HG03175 (cell line): Measurements from ENCODE around the gene IGFBP5.

Experiments used
- ATAC-seq: cut with Tn5 transposase; IDR thresholded peaks from one replicate; pipeline ENCODE4 v1.9.1; 2021; ENCODE audit warnings: mild to moderate bottlenecking, moderate library complexity; ENCODE audit not compliant: unreplicated experiment

The IGFBP5 gene

GRCh38 chr2:216650626-216651257 lies 44.6 kb downstream of the IGFBP5 start:
- ATAC-seq: no peak

GRCh38 chr2:216649574-216649973 lies 45.8 kb downstream of the IGFBP5 start:
- no peak for ATAC-seq

- ATAC-seq: no peak
Observed at GRCh38 chr2:216648105-216648504, 47.2 kb downstream of the IGFBP5 start.

GRCh38 chr2:216646116-216646515 lies 49.2 kb downstream of the IGFBP5 start:
- no peak for ATAC-seq

GRCh38 chr2:216645636-216645950 lies 49.8 kb downstream of the IGFBP5 start:
- no peak for ATAC-seq

- ATAC-seq: no peak
Observed at GRCh38 chr2:216644842-216645635, 50.3 kb downstream of the IGFBP5 start.

- ATAC-seq: no peak
Observed at GRCh38 chr2:216643986-216644659, 51.2 kb downstream of the IGFBP5 start.

GRCh38 chr2:216637472-216637871 lies 57.9 kb downstream of the IGFBP5 start:
- ATAC-seq: no peak

- no peak for ATAC-seq
Observed at GRCh38 chr2:216636551-216637450, 58.5 kb downstream of the IGFBP5 start.

- no peak for ATAC-seq
Observed at GRCh38 chr2:216635701-216636550, 59.4 kb downstream of the IGFBP5 start.

GRCh38 chr2:216635171-216635570 lies 60.2 kb downstream of the IGFBP5 start:
- ATAC-seq: no peak

GRCh38 chr2:216634370-216635148 lies 60.8 kb downstream of the IGFBP5 start:
- no peak for ATAC-seq

GRCh38 chr2:216633616-216634369 lies 61.6 kb downstream of the IGFBP5 start:
- ATAC-seq: no peak

- ATAC-seq: no peak
Observed at GRCh38 chr2:216632952-216633615, 62.3 kb downstream of the IGFBP5 start, which contains the start of gene IGFBP2. IGFBP2 (plus strand) TSS chr2:216633420; CDS start chr2:216633524, 104 bp downstream.

- no peak for ATAC-seq
Observed at GRCh38 chr2:216632346-216632951, 62.9 kb downstream of the IGFBP5 start.

- no peak for ATAC-seq
Observed at GRCh38 chr2:216629784-216630183, 65.6 kb downstream of the IGFBP5 start.

GRCh38 chr2:216626875-216627245 lies 68.5 kb downstream of the IGFBP5 start:
- ATAC-seq: no peak
